Neural progenitor cell (in vitro differentiated cells): Measurements from ENCODE around the gene KAT7.

Experiments
- EZH2 ChIP-seq: fragments of 200-600 bp; sonication (generic); IDR thresholded peaks from 2 replicates; pipeline ENCODE4 v1.6.1; 2017; ENCODE audit warnings: antibody characterized with exemption, mild to moderate bottlenecking, moderate library complexity
- EZH2phosphoT487 ChIP-seq: fragments of 200-600 bp; sonication (generic); IDR thresholded peaks from 2 replicates; pipeline ENCODE4 v1.6.1; 2017; ENCODE audit warnings: antibody characterized with exemption
- TF ChIP-seq, protein P1 (sequence below): fragments of 200-600 bp; sonication (generic); IDR thresholded peaks from 2 replicates; pipeline ENCODE4 v1.5.1; 2017; ENCODE audit warnings: antibody characterized with exemption, mild to moderate bottlenecking

GRCh38 chr17:49822829-49823228 lies 34.3 kb downstream of the KAT7 start:
- TF ChIP-seq EZH2 = no peak
- TF ChIP-seq, protein P1, sequence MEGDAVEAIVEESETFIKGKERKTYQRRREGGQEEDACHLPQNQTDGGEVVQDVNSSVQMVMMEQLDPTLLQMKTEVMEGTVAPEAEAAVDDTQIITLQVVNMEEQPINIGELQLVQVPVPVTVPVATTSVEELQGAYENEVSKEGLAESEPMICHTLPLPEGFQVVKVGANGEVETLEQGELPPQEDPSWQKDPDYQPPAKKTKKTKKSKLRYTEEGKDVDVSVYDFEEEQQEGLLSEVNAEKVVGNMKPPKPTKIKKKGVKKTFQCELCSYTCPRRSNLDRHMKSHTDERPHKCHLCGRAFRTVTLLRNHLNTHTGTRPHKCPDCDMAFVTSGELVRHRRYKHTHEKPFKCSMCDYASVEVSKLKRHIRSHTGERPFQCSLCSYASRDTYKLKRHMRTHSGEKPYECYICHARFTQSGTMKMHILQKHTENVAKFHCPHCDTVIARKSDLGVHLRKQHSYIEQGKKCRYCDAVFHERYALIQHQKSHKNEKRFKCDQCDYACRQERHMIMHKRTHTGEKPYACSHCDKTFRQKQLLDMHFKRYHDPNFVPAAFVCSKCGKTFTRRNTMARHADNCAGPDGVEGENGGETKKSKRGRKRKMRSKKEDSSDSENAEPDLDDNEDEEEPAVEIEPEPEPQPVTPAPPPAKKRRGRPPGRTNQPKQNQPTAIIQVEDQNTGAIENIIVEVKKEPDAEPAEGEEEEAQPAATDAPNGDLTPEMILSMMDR = no peak
- no peak for TF ChIP-seq EZH2phosphoT487
